ENCODE measurements around the gene CALHM6.

CALHM6 gene
- 0 to 0.11 (median 0.04) reads per million in 3 experiments for total RNA-seq

- DNase-seq, result no peak
Observed at GRCh38 chr6:116461331-116461931, at the start of gene CALHM6. CALHM6 (plus strand) TSS chr6:116461375; CDS start chr6:116461930, 555 bp downstream.

GRCh38 chr6:116412270-116412669 lies 48.9 kb upstream of the CALHM6 start:
- DNase-seq, result no peak

DNA sequence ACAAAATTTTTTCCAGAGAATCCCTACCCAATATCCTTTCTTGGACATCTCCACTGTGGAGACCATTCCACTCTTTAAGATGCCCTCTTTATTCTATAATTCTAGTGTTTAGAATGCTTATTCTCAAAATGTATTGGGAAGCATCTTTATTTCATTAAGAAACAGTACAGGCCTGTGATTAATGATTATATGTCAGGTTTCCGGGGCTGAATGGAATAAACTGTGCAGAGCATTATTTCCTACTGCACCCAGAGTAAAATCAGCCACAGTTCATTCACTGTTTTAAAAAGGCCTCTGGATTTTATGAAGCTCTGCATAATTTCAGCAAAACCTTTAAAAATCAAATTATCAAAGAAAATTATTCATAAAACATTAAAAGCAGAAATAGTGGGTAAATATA lies 47.8 kb upstream of the CALHM6 start:
- DNase-seq, result no peak

DNA sequence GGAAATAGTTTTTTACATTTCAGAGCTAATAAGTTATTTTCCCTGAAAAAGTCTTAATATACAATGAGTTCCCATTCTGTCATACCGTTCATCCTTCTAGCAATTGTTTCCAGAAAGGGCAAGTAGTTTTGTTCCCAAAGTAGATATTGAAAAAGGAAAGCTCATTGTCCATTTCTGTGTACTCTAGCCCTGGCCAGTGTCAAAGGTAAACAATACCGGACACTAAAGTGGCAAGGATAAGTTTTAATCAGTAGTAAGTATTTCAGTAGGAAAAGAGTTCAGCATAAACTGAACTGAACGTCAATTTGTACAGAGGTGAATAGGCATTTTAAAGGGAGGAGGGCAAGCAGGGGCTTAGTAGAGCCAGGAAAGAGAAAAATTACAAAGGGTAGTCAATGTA lies 43.5 kb upstream of the CALHM6 start:
- DNase-seq, result no peak

GRCh38 chr6:116419069-116419786 lies 41.9 kb upstream of the CALHM6 start:
- no peak for DNase-seq

- DNase-seq, result no peak
Observed at GRCh38 chr6:116420341-116420740, 40.8 kb upstream of the CALHM6 start.

DNA sequence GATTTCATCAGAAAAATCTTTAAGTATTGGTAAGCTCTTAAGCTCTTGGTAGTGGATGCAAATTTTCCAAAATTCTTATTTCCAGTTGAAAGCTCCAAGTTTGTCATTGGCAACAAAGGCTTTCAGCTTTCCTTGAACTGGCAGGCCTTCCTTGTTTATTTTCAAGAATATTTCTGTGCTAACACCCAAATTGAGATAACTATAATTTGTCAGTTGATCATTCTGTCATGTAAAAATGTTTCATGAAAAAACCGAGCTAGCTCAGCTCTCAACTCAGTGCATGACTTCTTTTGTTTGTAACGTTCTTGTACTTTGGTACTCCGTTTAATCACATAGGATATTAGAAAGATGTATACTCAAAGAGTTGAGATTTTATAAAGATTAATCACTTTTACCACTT lies 38.9 kb upstream of the CALHM6 start:
- no peak for DNase-seq

DNA sequence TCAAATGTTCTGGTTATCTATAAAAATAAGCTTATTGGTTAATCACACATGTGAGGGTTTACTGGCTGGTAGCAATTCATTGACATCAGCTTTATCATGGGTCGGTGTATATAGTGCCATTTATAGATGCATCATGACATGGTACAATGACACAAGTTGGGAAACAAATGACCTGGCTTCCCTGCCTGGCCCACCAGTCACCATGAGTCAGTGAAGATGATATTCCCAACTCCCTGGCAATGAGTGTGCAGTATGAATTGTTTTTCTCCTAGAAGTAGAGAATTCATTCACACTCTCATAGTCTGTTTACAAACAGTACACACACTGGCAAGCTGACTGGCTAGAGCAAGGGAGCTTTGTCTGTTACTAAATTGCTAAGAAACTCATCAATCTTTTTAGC lies 37.2 kb upstream of the CALHM6 start:
- no peak for DNase-seq

DNA sequence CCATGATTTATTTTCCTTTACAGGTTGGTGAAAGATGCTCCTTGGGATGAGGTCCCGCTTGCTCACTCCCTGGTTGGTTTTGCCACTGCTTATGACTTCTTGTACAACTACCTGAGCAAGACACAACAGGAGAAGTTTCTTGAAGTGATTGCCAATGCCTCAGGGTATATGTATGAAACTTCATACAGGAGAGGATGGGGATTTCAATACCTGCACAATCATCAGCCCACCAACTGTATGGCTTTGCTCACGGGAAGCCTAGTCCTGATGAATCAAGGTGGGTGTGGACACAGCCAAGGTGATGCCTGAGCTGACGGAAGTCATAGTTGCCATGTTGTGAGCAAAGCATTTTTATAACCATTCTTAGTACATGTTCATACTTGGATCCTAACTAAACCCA lies 34.6 kb upstream of the CALHM6 start:
- no peak for DNase-seq

- DNase-seq, result no peak
Observed at GRCh38 chr6:116429111-116429510, 32.1 kb upstream of the CALHM6 start.

DNA sequence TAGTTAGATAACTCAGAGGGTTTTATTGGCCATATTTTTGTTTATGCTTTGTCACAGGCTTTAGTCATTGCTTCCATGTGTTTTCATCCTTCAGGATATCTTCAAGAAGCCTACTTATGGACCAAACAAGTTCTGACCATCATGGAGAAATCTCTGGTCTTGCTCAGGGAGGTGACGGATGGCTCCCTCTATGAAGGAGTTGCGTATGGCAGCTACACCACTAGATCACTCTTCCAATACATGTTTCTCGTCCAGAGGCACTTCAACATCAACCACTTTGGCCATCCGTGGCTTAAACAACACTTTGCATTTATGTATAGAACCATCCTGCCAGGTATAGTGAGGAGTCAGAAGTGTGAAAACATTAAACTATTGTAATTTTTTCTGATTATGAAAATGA lies 30.3 kb upstream of the CALHM6 start:
- DNase-seq, result no peak

GRCh38 chr6:116431964-116432595 lies 29.1 kb upstream of the CALHM6 start:
- DNase-seq, result no peak

- DNase-seq, result no peak
Observed at GRCh38 chr6:116433206-116433712, 27.9 kb upstream of the CALHM6 start.

GRCh38 chr6:116434056-116434725 lies 27.0 kb upstream of the CALHM6 start:
- DNase-seq, result no peak

GRCh38 chr6:116436586-116436985 lies 24.6 kb upstream of the CALHM6 start:
- no peak for DNase-seq

GRCh38 chr6:116437656-116438055 lies 23.5 kb upstream of the CALHM6 start:
- DNase-seq, result no peak

DNA sequence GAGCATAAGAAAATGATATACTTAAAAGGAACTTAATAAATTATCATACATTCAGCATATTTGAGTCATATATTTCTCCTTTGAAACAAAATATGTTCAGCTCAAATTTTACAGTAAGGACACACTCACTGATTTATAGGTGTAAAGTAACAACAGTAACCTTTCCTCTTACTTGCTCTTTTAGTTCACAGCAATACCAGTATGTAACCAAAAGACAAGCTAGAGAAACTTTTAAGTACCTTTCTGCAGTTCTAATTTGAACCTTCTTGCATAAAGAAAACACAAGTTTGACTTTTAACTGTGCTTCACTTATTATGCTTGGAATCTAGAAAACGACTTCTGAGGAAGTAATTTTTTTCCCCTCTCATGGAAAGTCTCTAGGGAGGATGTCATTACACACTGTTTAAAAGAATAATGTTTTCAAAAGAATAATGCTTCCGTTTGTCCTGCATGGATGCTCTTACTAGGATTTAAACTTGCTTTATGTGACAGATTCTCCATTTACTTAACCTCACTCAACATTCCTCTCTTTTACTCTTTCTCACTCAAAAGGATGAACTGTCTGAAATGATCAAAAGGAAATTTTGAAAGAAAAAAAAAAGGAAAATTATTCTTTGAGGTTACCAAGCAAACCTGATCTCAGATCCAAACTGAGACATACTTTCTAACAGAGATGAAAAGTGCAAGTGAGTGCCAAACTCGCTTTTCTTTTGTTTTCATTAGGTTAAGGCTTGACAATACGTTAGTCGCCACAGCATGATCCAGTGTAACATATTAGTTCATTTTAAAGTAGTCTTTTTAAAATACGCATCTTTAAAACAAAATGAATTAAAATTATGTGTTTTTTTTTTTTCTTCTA lies 22.4 kb upstream of the CALHM6 start:
- no peak for DNase-seq

DNA sequence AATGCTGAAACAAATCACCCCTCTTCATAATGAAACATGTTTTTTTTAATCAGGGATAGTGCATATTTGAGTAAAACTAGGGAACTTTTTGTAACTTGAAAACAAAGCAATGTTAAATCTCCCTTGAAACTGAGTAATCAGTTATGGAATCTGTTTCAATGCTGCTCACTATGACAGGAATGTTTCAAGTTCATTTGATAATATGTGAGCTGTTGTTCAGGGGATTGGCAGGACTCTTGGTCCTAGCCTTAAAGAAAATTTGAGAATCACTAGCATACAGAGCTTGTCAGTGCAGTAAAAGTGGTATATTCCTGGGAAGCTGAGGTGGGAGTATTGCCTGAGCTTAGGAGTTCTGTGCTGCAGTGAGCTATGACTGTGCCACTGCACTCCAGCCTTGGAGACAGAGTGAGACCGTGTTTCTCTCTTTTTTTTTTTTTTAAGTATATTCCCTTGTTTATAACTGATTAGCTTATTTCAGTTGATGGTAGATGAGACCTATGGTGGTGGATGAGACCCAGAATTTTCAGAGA lies 21.6 kb upstream of the CALHM6 start:
- no peak for DNase-seq

DNA sequence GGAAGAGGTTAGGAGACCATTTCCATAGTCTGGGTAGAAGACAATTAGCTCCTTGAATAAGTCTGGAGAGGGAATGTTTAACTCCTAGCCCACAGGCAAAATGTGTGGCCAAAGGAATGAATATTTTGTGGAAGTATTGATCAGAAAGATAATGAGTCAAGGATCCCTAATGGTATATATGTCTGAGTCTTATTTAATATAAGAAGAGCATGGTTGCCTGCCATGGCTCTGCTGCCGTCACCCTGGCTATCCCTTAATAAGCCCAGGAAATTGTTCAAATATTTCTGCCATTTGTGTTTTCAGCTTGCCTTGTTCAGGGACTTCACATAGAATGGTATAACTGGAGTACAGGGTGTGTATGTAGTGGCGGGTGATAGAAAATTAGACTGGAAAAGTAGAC lies 18.1 kb upstream of the CALHM6 start:
- DNase-seq, result no peak

DNA sequence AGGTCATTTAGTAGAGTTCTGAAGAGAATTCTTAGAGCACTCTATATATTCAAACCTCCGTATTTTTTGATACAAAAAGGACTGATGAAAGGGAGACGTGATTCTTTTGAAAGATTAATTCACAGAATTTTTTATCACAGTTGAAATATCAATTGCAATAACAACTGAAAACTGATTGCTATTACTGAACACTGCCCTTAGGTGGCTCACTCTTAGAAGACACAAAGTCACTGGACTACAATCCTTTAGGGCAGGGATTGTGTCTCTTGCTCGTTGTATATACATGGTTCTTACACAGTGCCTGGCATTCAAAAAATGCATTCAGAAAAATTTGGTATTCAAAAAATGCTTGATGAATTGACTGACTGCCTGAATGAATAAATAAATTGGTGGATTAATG lies 17.1 kb upstream of the CALHM6 start:
- no peak for DNase-seq

GRCh38 chr6:116444575-116444974 lies 16.6 kb upstream of the CALHM6 start:
- no peak for DNase-seq

DNA sequence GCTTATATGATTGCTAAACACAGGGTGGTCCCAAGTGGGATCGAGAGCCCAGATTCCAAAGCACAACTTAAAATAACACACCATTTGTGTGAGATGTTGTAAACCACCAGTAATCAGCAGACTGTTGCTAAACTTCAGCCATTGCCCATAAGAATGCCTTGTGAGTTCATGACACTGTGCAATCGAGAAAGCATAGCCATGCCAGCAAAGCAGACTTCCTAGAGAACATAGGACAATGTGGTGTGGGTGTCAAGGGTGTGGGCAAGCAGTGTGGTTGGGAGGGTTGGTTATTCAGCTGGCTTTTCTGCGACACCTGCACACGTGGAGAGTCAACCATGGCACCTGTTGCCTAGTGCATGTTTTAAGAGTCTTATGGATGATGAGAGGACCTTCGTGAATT lies 16.1 kb upstream of the CALHM6 start:
- no peak for DNase-seq

Data from central memory CD4-positive, alpha-beta T cell (primary cell).